Measurements from ENCODE around the gene THRSP. TPM values are rescaled to one million over a fixed set of nuclear protein-coding genes. Genes with fewer than 3 reads are reported as not detected.
"Not testable (repeated sequence)": the region's sequence is repeated elsewhere in the genome, so short reads cannot be mapped to it uniquely, and the experiment has no call there.

THRSP gene
- polyA plus RNA-seq, 1 donor (not counting 4 experiments of a cell fraction or from before 2014, with no cell fraction given) = not detected

GRCh38 chr11:78083021-78083420 lies 19.4 kb downstream of the THRSP start:
- no peak for FAIRE-seq
- dilution Hi-C loops (cut with MboI; ENCODE audit: extremely low pct_ligation_motif_present, low sequenced_read_pairs) = no loop called here
- no peak overlapping the region for H3K4me3 ChIP-seq (ENCODE audit: control insufficient read depth in 2 of 3, extremely low read depth in 1 of 3, insufficient read depth in 2 of 3, low read depth in 1 of 3, low read length in 3 of 3)

GRCh38 chr11:78084506-78084905 lies 20.8 kb downstream of the THRSP start:
- H3K9ac ChIP-seq (ENCODE audit: control insufficient read depth, extremely low read depth, insufficient read depth, low read length); FAIRE-seq; H4K20me1 ChIP-seq (ENCODE audit: control insufficient read depth, extremely low read depth, insufficient read depth, low read length); H3K4me3 ChIP-seq (ENCODE audit: control insufficient read depth in 2 of 3, extremely low read depth in 1 of 3, insufficient read depth in 2 of 3, low read depth in 1 of 3, low read length in 3 of 3); H3K36me3 ChIP-seq (ENCODE audit: control insufficient read depth in 2 of 2, extremely low read depth in 1 of 2, insufficient read depth in 2 of 2, low read length in 2 of 2); dilution Hi-C loops (cut with MboI; ENCODE audit: extremely low pct_ligation_motif_present, low sequenced_read_pairs); H3K27me3 ChIP-seq (ENCODE audit: control insufficient read depth, extremely low read depth, insufficient read depth, low read length); H3K79me2 ChIP-seq (ENCODE audit: control insufficient read depth, insufficient read depth, low read length); H3K9me3 ChIP-seq (ENCODE audit: control insufficient read depth, low read depth, low read length); DNase-seq (ENCODE audit: low read depth, low spot score); H3K4me2 ChIP-seq (ENCODE audit: control insufficient read depth, extremely low read depth, insufficient read depth, low read depth, low read length); H3K9me1 ChIP-seq (ENCODE audit: control insufficient read depth, extremely low read depth, insufficient read depth, low read length); H3K4me1 ChIP-seq (ENCODE audit: control insufficient read depth, extremely low read depth, insufficient read depth, low read length); H3K27ac ChIP-seq (ENCODE audit: control insufficient read depth, insufficient read depth, low read length); H2AFZ ChIP-seq (ENCODE audit: control insufficient read depth, low read length): not testable (repeated sequence)

More at GRCh38 chr11:78083021-78083420, 19.4 kb downstream of the THRSP start:
- no peaks in the 10 kb centered on the region for H3K9me3 ChIP-seq (ENCODE audit: control insufficient read depth, low read depth, low read length)
- H3K4me2 ChIP-seq (ENCODE audit: control insufficient read depth, extremely low read depth, insufficient read depth, low read depth, low read length) = no peak overlapping the region
- H3K27ac ChIP-seq (ENCODE audit: control insufficient read depth, insufficient read depth, low read length) = no peak overlapping the region
- H4K20me1 ChIP-seq (ENCODE audit: control insufficient read depth, extremely low read depth, insufficient read depth, low read length) = no peaks in the 10 kb centered on the region
- no peak overlapping the region for H2AFZ ChIP-seq (ENCODE audit: control insufficient read depth, low read length)
- H3K27me3 ChIP-seq (ENCODE audit: control insufficient read depth, extremely low read depth, insufficient read depth, low read length) = no peaks in the 10 kb centered on the region
- peaks cover under 1% of the 10 kb centered on the region for H3K9me1 ChIP-seq (ENCODE audit: control insufficient read depth, extremely low read depth, insufficient read depth, low read length)
- no peak overlapping the region for H3K9ac ChIP-seq (ENCODE audit: control insufficient read depth, extremely low read depth, insufficient read depth, low read length)
- peaks cover 0 to 1% of the 10 kb centered on the region in 2 experiments for H3K36me3 ChIP-seq (ENCODE audit: control insufficient read depth in 2 of 2, extremely low read depth in 1 of 2, insufficient read depth in 2 of 2, low read length in 2 of 2)
- peaks cover 17% of the 10 kb centered on the region for H3K79me2 ChIP-seq (ENCODE audit: control insufficient read depth, insufficient read depth, low read length)
- TF ChIP-seq EZH2 (IDR thresholded peaks at IDR 0.05; ENCODE audit: low read length) (no peak), CTCF (optimal IDR thresholded peaks at IDR 0.05 in 1 of 3, IDR thresholded peaks at IDR 0.05 in 1 of 3, conservative IDR thresholded peaks at IDR 0.05 in 1 of 3; ENCODE audit: extremely low read depth in 1 of 3, insufficient read depth in 2 of 3, low read length in 3 of 3) (no peak)
- H3K4me1 ChIP-seq (ENCODE audit: control insufficient read depth, extremely low read depth, insufficient read depth, low read length) = peaks cover 10% of the 10 kb centered on the region
- DNase-seq (ENCODE audit: low read depth, low spot score) = no peak

- Histone ChIP-seq H3K4me1 (ENCODE audit: control insufficient read depth, extremely low read depth, insufficient read depth, low read length) (no peaks in the 10 kb centered on the region), H3K4me3 (ENCODE audit: control insufficient read depth in 2 of 3, extremely low read depth in 1 of 3, insufficient read depth in 2 of 3, low read depth in 1 of 3, low read length in 3 of 3) (no peak overlapping the region)
- dilution Hi-C loops (cut with MboI; ENCODE audit: extremely low pct_ligation_motif_present, low sequenced_read_pairs) = no loop called here
These were observed 22.3 kb downstream of the THRSP start for GRCh38 chr11:78085972-78086371.

More at GRCh38 chr11:78085972-78086371, 22.3 kb downstream of the THRSP start:
- no peak overlapping the region for H3K9ac ChIP-seq (ENCODE audit: control insufficient read depth, extremely low read depth, insufficient read depth, low read length)
- no peak overlapping the region for H3K27ac ChIP-seq (ENCODE audit: control insufficient read depth, insufficient read depth, low read length)
- no peaks in the 10 kb centered on the region for H3K27me3 ChIP-seq (ENCODE audit: control insufficient read depth, extremely low read depth, insufficient read depth, low read length)
- H3K36me3 ChIP-seq (ENCODE audit: control insufficient read depth in 2 of 2, extremely low read depth in 1 of 2, insufficient read depth in 2 of 2, low read length in 2 of 2) = no peaks in the 10 kb centered on the region
- no peaks in the 10 kb centered on the region for H4K20me1 ChIP-seq (ENCODE audit: control insufficient read depth, extremely low read depth, insufficient read depth, low read length)
- no peaks in the 10 kb centered on the region for H3K9me1 ChIP-seq (ENCODE audit: control insufficient read depth, extremely low read depth, insufficient read depth, low read length)
- DNase-seq (ENCODE audit: low read depth, low spot score) (no peak), FAIRE-seq (no peak)
- H3K79me2 ChIP-seq (ENCODE audit: control insufficient read depth, insufficient read depth, low read length) = no peaks in the 10 kb centered on the region
- no peak overlapping the region for H2AFZ ChIP-seq (ENCODE audit: control insufficient read depth, low read length)
- no peak overlapping the region for H3K4me2 ChIP-seq (ENCODE audit: control insufficient read depth, extremely low read depth, insufficient read depth, low read depth, low read length)
- TF ChIP-seq EZH2 (IDR thresholded peaks at IDR 0.05; ENCODE audit: low read length) (no peak), CTCF (optimal IDR thresholded peaks at IDR 0.05 in 1 of 3, IDR thresholded peaks at IDR 0.05 in 1 of 3, conservative IDR thresholded peaks at IDR 0.05 in 1 of 3; ENCODE audit: extremely low read depth in 1 of 3, insufficient read depth in 2 of 3, low read length in 3 of 3) (no peak)
- no peaks in the 10 kb centered on the region for H3K9me3 ChIP-seq (ENCODE audit: control insufficient read depth, low read depth, low read length)
